ENCODE data around the gene CDH24. TPM values are rescaled to one million over a fixed set of nuclear protein-coding genes. Genes with fewer than 3 reads are reported as not detected.
A peak's percentile ranks its signal among the peaks of the same experiment; 100 is the strongest.

CDH24 gene
- total and polyA plus RNA-seq, 2 experiments from 2014 or later = 6.9 to 18.0 TPM

DNA sequence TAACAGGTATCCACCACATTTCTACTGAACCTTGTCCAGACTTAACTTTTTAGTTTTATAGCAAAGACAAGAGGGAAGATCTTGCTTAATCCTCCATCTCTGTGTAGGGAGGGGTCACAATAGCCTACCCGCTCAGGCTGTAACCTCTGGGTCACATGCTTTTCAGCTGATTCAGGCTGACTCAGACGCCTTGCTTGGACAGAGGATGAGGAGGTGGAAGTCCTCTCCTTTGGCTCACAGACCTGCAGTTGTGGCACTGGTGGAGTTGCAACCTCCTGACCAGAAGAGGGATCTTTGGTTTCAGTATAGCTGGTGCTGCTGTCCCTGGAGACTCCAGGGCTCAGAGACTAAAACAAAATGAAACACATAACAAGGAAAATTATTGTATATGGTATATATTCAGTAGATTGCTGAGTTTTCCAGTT is 21.4 kb upstream of the CDH24 start:
- TF ChIP-seq EZH2phosphoT487 (IDR thresholded peaks at IDR 0.05; ENCODE audit: low read depth, severe bottlenecking, unreplicated experiment) (no peak), CTCF (IDR thresholded peaks at IDR 0.05; ENCODE audit: poor library complexity) (no peak), EZH2 (IDR thresholded peaks at IDR 0.05; ENCODE audit: borderline replicate concordance) (no peak)
- no peak overlapping the region for H2AFZ ChIP-seq
- no peaks in the 10 kb centered on the region for H3K9me3 ChIP-seq (ENCODE audit: low read depth)
- peak overlapping the region; percentile 87 for H3K27ac ChIP-seq
- H3K4me2 ChIP-seq = peak overlapping the region; percentile 22
- H3K4me3 ChIP-seq = no peak overlapping the region
- no peaks in the 10 kb centered on the region for H3K9me2 ChIP-seq (replicated peaks; ENCODE audit: insufficient read depth)
- H3K4me1 ChIP-seq (ENCODE audit: insufficient read depth) = peaks cover 8% of the 10 kb centered on the region
- H3K79me2 ChIP-seq = peaks cover 52% of the 10 kb centered on the region
- no peaks in the 10 kb centered on the region for H4K20me1 ChIP-seq (ENCODE audit: insufficient read depth, poor library complexity, severe bottlenecking)
- H3K27me3 ChIP-seq = no peaks in the 10 kb centered on the region
- peak; percentile 86 for DNase-seq (ENCODE audit: low spot score)
- 36% methylated on average over 2 of the region's 2 CpGs for WGBS (ENCODE audit: low lambda C conversion rate, missing lambda C conversion rate)
- no peaks in the 10 kb centered on the region for H3K36me3 ChIP-seq (replicated peaks; ENCODE audit: insufficient read depth, low read depth)

DNA sequence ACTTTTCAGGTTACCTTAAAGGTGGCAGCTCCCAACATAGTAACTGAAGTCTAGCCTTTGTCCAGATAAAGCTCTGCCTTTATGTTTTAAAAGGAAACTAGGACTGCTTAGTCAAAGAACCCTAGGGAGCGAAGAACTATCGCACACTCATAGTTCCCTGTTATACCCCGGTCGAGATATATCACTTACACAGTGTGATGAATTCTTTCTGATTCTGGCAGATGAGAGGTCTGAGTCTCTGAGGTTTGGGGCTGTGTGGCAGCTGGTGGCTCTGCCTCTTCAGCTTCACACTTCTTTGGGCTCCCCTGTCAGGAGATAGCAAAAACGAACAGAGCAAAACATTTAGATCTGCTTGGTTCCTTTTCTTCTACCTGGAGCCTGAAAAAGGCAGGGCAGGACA is 20.6 kb upstream of the CDH24 start:
- 89% methylated on average over 5 of the region's 5 CpGs for WGBS (ENCODE audit: low lambda C conversion rate, missing lambda C conversion rate)
- Histone ChIP-seq H3K27me3 (no peaks in the 10 kb centered on the region), H3K27ac (peak overlapping the region; percentile 87), H3K9me3 (ENCODE audit: low read depth) (no peaks in the 10 kb centered on the region), H3K36me3 (replicated peaks; ENCODE audit: insufficient read depth, low read depth) (no peaks in the 10 kb centered on the region), H3K4me3 (no peak overlapping the region), H4K20me1 (ENCODE audit: insufficient read depth, poor library complexity, severe bottlenecking) (no peaks in the 10 kb centered on the region), H3K4me2 (peak overlapping the region; percentile 22), H3K79me2 (peaks cover 54% of the 10 kb centered on the region), H2AFZ (no peak overlapping the region), H3K9me2 (replicated peaks; ENCODE audit: insufficient read depth) (no peaks in the 10 kb centered on the region), H3K4me1 (ENCODE audit: insufficient read depth) (peaks cover 11% of the 10 kb centered on the region)
- no peak for DNase-seq (ENCODE audit: low spot score)
- TF ChIP-seq CTCF (IDR thresholded peaks at IDR 0.05; ENCODE audit: poor library complexity) = no peak
- no peak for TF ChIP-seq EZH2phosphoT487 (IDR thresholded peaks at IDR 0.05; ENCODE audit: low read depth, severe bottlenecking, unreplicated experiment)
- no peak for TF ChIP-seq EZH2 (IDR thresholded peaks at IDR 0.05; ENCODE audit: borderline replicate concordance)

DNA sequence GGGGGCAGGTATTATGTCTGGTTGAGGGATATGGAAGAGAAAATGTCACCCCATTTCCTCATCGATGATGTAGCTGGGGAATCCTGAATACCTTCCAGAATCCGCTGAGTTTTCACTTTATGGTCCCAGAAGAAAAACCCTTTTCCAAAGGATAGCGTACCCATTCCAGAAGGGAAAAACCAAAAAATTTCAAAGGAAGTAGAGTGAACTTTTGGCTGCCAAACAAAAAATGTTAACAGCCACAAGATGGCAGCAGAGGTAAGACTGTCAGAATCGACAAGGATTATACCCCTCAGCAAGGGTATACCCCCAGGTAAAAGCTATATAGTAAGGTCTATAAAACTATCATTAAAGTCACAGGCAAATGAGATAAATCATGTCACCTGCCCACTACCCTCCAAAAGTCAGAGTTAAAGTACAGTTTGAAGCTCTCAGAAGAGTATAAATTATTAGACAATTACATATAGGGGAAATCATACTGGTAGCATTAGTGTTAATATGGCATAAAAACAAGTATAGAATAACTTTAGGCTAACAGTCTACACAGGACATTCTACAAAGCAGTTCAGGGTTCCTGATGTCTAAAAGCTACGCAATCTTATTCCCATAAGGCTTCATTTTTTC is 19.6 kb upstream of the CDH24 start:
- Histone ChIP-seq H3K4me2 (no peak overlapping the region), H3K4me1 (ENCODE audit: insufficient read depth) (peaks cover 22% of the 10 kb centered on the region), H3K79me2 (peaks cover 50% of the 10 kb centered on the region), H3K9me2 (replicated peaks; ENCODE audit: insufficient read depth) (no peaks in the 10 kb centered on the region), H3K4me3 (no peak overlapping the region), H3K27me3 (no peaks in the 10 kb centered on the region), H3K27ac (peak overlapping the region; percentile 87), H3K36me3 (replicated peaks; ENCODE audit: insufficient read depth, low read depth) (no peaks in the 10 kb centered on the region), H3K9me3 (ENCODE audit: low read depth) (no peaks in the 10 kb centered on the region), H4K20me1 (ENCODE audit: insufficient read depth, poor library complexity, severe bottlenecking) (no peaks in the 10 kb centered on the region), H2AFZ (no peak overlapping the region)
- TF ChIP-seq CTCF (IDR thresholded peaks at IDR 0.05; ENCODE audit: poor library complexity) (peak; percentile 61), EZH2phosphoT487 (IDR thresholded peaks at IDR 0.05; ENCODE audit: low read depth, severe bottlenecking, unreplicated experiment) (no peak)
- 75% methylated on average over 5 of the region's 5 CpGs for WGBS (ENCODE audit: low lambda C conversion rate, missing lambda C conversion rate)
- DNase-seq (ENCODE audit: low spot score) = peak; percentile 57
